Forelimb muscle (tissue), 1 donor: ENCODE data around the gene C2CD4C. TPM values are rescaled to one million over a fixed set of nuclear protein-coding genes. Genes with fewer than 3 reads are reported as not detected.
"Not testable (repeated sequence)": the region's sequence is repeated elsewhere in the genome, so short reads cannot be mapped to it uniquely, and the experiment has no call there.

ENCODE experiments used
- DNase-seq: peaks from one replicate; pipeline ENCODE4 v3.0.0-alpha.2; 2013; ENCODE audit warnings: low read depth
- polyA plus RNA-seq: library from polyadenylated mRNA; unstranded; fragments of 120-200 nt; gene quantifications from one replicate; pipeline ENCODE4 v1.2.1, GENCODE V29; 2013; ENCODE audit not compliant: insufficient read length

The C2CD4C gene
- polyA plus RNA-seq, 1 donor = 0.92 TPM

GRCh38 chr19:398719-399118, 10.2 kb downstream of the C2CD4C start:
- no peak for DNase-seq

- DNase-seq = no peak
Measured at GRCh38 chr19:397941-398706, 10.8 kb downstream of the C2CD4C start.

GRCh38 chr19:397321-397720, 11.6 kb downstream of the C2CD4C start:
- DNase-seq = no peak

- DNase-seq = no peak
Measured at GRCh38 chr19:395467-395866, 13.5 kb downstream of the C2CD4C start.

GRCh38 chr19:394857-395256, 14.1 kb downstream of the C2CD4C start:
- DNase-seq = not testable (repeated sequence)

- DNase-seq = not testable (repeated sequence)
Measured at GRCh38 chr19:393560-393959, 15.4 kb downstream of the C2CD4C start.

- DNase-seq = no peak
Measured at GRCh38 chr19:392375-392970, 16.5 kb downstream of the C2CD4C start.

- no peak for DNase-seq
Measured at GRCh38 chr19:391726-392374, 17.1 kb downstream of the C2CD4C start.

- DNase-seq = no peak
Measured at GRCh38 chr19:391207-391557, 17.8 kb downstream of the C2CD4C start.

- DNase-seq = no peak
Measured at GRCh38 chr19:390386-391206, 18.4 kb downstream of the C2CD4C start.

- no peak for DNase-seq
Measured at GRCh38 chr19:389935-390289, 19.0 kb downstream of the C2CD4C start.

GRCh38 chr19:389255-389934, 19.6 kb downstream of the C2CD4C start:
- no peak for DNase-seq

- no peak for DNase-seq
Measured at GRCh38 chr19:388691-389090, 20.3 kb downstream of the C2CD4C start.

GRCh38 chr19:387777-388176, 21.2 kb downstream of the C2CD4C start:
- DNase-seq = no peak

GRCh38 chr19:386632-387301, 22.2 kb downstream of the C2CD4C start:
- not testable (repeated sequence) for DNase-seq

- not testable (repeated sequence) for DNase-seq
Measured at GRCh38 chr19:386189-386588, 22.8 kb downstream of the C2CD4C start.

- DNase-seq = no peak
Measured at GRCh38 chr19:384799-385169, 24.2 kb downstream of the C2CD4C start.

GRCh38 chr19:383922-384798, 24.8 kb downstream of the C2CD4C start:
- no peak for DNase-seq

- DNase-seq = no peak
Measured at GRCh38 chr19:383040-383439, 25.9 kb downstream of the C2CD4C start.

GRCh38 chr19:382578-382977, 26.4 kb downstream of the C2CD4C start:
- not testable (repeated sequence) for DNase-seq
